Peyer's patch (tissue), 4 donors: Measurements from ENCODE around the gene ETNK1.

Source experiments
- CTCF ChIP-seq, 6 experiments: fragments of 450-650 bp in 4 of 6; fragments of 200-600 bp in 2 of 6; sonication (generic) in 1 of 6; IDR thresholded peaks; one replicate each; pipeline ENCODE4 v1.5.1; 2017 to 2019; ENCODE audit warnings: antibody characterized with exemption in 6 of 6, mild to moderate bottlenecking in 3 of 6, moderate library complexity in 1 of 6
- POLR2A ChIP-seq, 2 donors: fragments of 450-650 bp; IDR thresholded peaks; one replicate each; pipeline ENCODE4 v1.5.1; 2017; ENCODE audit warnings: antibody characterized with exemption in 2 of 2, mild to moderate bottlenecking in 2 of 2, moderate library complexity in 2 of 2

GRCh38 chr12:22626406-22626805, 1.4 kb downstream of the ETNK1 start:
- no peak for TF ChIP-seq CTCF (IDR thresholded peaks at IDR 0.05)
- TF ChIP-seq POLR2A (IDR thresholded peaks at IDR 0.05) = no peak
